ENCODE measurements around the gene PAK5. TPM values are rescaled to one million over a fixed set of nuclear protein-coding genes. Genes with fewer than 3 reads are reported as not detected.

The PAK5 gene
- not detected in 2 replicates for total RNA-seq

DNA sequence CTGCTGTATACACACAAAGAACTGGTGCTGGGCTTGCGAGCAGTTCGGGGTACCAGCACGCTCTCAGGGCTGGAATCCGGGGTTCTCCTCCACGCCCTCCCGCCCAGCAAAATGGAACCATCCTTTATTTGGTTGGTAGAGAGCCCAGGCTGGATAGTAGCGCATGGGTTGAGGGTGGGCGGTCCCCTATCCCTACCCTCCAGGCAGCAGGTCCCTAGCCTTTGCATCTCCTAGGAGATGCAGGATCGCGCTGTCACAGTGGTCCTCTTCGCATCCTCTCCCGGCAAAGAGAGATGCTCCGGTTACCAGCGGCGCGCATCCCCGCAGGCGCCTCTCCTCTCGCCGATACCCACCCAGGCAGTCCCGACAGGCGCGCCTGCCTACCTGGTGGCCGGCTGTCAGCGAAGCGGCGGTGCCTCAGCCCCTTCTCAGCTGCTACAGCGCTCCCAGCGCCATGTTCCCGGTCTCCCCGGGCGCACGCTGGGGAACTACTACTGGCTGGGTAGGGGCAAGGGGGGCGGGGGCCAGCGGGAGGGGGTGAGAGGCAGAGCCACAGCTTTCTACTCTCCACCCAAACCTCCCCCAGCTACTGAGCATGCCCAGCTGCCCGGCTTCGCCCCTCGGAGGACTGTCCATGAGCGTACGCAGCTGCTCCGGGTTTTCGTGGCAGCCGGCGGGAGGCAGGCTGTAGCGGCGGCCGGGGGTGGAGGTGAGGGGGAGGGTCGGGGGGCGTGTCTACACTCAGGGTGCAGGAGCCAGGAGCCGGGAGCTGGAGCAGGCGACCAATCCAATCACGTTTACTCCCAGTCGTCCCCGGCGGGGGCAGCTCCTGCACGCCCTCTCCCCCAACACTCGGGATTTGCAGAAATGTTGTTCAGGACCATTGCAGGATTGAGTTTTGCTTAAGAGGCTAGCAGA lies at the start of gene PAK5:
PAK5 (minus strand) TSS at position 699 of the 918 bp plus-strand sequence. CDS start 194,748 bp downstream, outside the sequence.

DNA sequence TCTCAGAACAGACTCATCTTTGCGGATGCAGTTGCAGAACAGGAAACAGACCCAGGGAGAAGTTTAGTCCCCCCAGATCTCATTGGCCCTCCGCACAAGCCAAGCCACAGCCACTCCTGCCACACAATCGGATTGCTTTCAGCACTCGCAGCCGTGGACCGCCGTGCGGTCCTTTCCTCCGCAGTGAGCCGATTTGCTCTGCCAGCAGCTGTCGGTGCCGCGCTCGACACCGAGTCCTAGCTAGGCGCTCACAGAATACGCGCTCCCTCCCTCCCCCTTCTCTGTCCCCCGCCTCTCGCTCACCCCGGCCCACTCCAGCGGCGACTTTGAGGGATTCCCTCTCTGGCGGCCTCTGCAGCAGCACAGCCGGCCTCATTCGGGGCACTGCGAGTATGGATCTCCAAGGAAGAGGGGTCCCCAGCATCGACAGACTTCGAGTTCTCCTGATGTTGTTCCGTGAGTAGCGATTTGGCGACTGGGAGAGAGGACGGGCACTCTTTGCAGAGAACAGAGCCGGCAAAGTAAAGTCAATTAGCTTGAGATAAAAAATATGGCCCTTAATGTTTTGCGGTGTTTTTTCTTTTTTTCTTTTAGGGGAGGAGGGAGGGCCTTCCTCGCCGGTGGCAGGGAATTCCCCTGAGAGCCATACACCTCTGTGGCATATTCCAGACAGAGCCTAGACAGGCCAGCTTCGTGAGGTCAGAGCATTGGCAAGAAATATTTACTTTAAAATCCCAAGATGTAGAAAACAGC lies 324.2 kb downstream of the PAK5 start, which contains the start of gene LAMP5:
LAMP5 (plus strand) TSS at position 130 of the 753 bp plus-strand sequence; CDS start at position 393, 263 bp downstream.

Other genes starting within 250 kb of the PAK5 start
- 1.4 and 2.3 TPM in 2 replicates for gene ANKEF1, start 195.9 kb upstream of the PAK5 start, total RNA-seq